Stimulated activated CD4-positive, alpha-beta T cell treated with anti-CD3 and anti-CD28 coated beads, Interleukin-2, amount 100 ng/mL, for 4 hours (primary cell): Measurements from ENCODE around the gene TNS1.

ENCODE experiments used
- DNase-seq: peaks from one replicate; pipeline ENCODE4 v3.0.0-alpha.2; 2020; ENCODE audit warnings: low read depth

TNS1 gene

GRCh38 chr2:217943446-217944321 is 59.1 kb downstream of the TNS1 start:
- DNase-seq = no peak

GRCh38 chr2:217942731-217943335 is 60.0 kb downstream of the TNS1 start:
- no peak for DNase-seq

- no peak for DNase-seq
These were observed 60.7 kb downstream of the TNS1 start for GRCh38 chr2:217941886-217942728.

GRCh38 chr2:217941339-217941738 is 61.5 kb downstream of the TNS1 start:
- DNase-seq = no peak

DNA sequence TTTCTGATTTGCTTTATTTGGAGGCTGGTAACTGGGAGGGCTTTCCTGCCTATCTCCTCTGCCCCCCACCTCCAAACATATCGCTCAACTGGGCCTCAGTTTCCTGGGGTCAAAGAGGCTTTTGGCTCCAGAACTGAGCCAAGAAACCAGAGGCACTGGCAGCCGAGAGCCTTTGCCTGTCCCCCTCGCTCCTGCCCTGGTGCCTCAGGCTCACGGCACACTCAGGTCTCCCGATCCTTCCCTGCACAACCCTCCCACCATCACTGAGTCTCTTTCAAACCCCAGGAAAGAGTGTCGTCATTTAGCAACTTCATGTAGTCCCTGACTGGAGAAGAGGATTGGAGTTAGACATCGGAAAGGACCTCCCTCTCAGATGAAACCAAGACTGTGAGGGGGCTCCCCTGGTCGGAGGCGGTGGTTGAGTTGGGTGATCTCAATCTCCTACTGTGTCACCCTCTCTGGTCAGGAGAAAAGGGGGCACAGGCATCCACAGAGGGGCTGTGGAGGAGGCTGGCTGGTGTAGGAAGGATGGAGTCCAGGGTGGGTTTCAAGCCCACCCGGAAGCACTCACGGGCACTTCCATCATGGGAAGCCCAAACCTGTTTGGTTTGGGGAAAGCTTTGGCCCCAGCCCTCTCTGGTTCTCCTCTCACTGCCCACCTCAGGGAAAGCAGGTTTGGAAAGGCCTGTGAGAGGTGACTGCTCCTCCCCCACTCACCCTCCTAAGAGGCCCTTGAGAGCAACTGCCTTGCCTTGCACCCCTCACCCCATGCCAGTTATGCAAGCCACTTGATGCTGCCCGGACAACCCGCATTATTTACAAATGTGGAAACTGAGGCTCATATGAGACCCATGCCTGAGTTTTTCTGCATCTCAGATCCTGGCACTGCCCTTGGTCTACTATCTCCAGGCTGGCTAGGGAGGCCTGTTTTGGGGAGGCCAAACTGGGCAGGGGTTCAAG is 62.3 kb downstream of the TNS1 start:
- no peak for DNase-seq

GRCh38 chr2:217939629-217940245 is 63.1 kb downstream of the TNS1 start:
- no peak for DNase-seq

- no peak for DNase-seq
These were observed 63.6 kb downstream of the TNS1 start for GRCh38 chr2:217939220-217939619.

DNA sequence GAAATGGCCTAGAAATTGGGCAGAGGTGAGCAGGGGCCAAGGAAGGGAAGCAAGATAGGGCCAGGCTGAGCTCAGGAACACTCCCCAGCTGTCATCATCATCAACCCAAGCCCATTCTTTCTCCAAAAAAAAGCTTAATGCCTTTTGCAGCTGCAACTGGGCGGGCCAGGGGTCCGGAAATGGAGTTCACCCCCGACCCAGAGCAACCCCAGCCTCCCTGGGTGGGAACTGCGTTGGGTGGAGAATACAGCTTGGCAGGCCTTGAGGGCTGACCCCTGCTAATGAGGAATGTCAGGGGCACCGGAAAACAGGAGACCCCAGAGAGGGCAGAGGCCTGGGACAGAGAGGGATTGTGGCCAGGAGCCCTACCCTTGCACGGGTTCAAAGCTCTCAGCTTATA is 64.8 kb downstream of the TNS1 start:
- DNase-seq = no peak

GRCh38 chr2:217937446-217937845 is 65.3 kb downstream of the TNS1 start:
- no peak for DNase-seq

- DNase-seq = no peak
These were observed 65.8 kb downstream of the TNS1 start for GRCh38 chr2:217936952-217937351.

GRCh38 chr2:217935901-217936684 is 66.7 kb downstream of the TNS1 start:
- DNase-seq = no peak

DNA sequence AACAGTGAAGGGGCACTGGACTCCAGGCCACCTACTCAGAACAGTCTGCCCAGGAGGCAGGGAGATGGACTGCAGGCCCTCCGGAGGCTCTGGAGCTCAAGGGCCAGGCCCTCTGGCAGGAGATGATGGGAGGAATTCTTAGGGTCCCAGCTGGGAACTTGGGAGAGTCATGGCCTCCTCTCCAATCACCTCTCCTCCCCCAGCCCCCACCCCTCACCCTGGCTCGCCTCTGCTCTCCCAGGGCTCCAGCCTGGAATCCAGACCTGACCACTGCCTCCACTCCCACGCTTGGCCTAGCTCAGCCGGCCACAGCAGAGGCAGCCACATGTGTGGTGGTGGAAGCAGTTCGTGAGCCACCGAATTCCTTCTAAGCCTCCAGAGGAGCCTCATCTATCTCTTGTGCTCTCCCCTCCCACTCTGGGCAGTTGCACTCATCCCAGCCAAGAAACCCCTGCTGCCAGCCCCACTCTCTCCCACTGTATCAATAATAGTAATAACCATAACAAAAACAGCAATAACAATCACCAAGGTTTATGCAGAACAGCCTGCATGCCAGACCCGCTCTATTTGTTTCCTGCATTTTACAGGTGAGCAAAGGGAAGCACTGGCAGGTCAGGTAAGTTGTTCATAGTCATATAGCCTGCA is 67.4 kb downstream of the TNS1 start:
- DNase-seq = no peak

- DNase-seq = no peak
These were observed 68.3 kb downstream of the TNS1 start for GRCh38 chr2:217934321-217935131.

- no peak for DNase-seq
These were observed 69.2 kb downstream of the TNS1 start for GRCh38 chr2:217933617-217933993.

DNA sequence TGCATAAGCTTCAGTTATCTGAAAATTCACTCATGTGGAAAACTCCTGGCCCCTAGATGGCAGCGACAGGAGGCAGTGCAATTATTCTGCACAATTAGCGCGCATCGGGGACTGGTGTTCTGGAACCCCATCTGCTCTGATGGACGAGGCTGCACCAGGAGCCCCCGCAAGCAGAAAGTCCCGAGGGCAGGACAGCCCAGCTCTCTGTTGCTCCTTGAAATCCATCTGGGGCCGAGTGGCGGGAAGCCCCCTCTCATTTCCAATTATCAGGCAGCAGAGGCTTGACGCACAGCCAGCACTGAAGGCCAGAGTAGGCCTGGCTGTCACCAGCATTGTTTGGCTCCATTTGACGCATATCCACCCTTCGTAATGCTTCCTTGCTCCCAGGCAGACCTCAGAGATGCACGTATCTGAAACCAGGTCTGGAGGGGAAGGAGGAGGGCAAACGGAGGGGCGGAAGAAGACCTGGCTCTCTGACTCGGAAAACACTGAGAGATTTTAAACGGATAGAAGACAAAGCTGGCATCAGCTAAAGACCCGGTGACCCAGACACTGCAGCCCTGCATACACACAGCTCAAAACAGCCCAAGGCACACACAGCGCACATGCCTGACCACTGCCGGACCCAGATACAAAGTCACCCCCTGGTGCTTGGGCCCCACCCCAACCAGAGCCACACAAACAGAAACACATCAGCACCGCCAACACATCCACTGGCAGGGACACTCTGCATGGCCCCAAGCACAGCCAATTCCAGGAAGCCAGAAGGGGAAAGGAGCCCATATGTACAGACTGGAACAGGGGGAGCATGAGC is 69.8 kb downstream of the TNS1 start:
- DNase-seq = no peak

- DNase-seq = no peak
These were observed 70.8 kb downstream of the TNS1 start for GRCh38 chr2:217931846-217932560.
